Natural killer cell (primary cell): ENCODE data around the gene RPP38. TPM values are rescaled to one million over a fixed set of nuclear protein-coding genes. Genes with fewer than 3 reads are reported as not detected.

Experiments used
- ATAC-seq, 3 donors: fragments of 150-1000 bp in 2 of 3; fragments of 200-7000 bp in 1 of 3; cut with Tn5 transposase; 1 replicate in 1 of 3; 2 replicates in 2 of 3; pipeline ENCODE4 v1.10.0; 2021; ENCODE audit warnings: mild to moderate bottlenecking in 2 of 3, moderate library complexity in 2 of 3
- DNase-seq, 2 donors: peaks; one replicate each; pipeline versions ENCODE4 v3.0.0 to v3.0.0-alpha.2; 2013 to 2021; ENCODE audit warnings: mixed read lengths in 1 of 2
- H3K27ac ChIP-seq: one replicate; pipeline ENCODE4 v1.5.1; 2013; ENCODE audit warnings: mild to moderate bottlenecking, low read length
- H3K27me3 ChIP-seq: one replicate; pipeline ENCODE4 v1.6.1; 2013; ENCODE audit warnings: low read length; ENCODE audit not compliant: control insufficient read depth, insufficient read depth
- H3K36me3 ChIP-seq: one replicate; pipeline ENCODE4 v1.6.1; 2013; ENCODE audit warnings: low read length; ENCODE audit not compliant: control insufficient read depth, insufficient read depth
- H3K4me1 ChIP-seq: one replicate; pipeline ENCODE4 v1.6.1; 2013; ENCODE audit warnings: low read length; ENCODE audit not compliant: control insufficient read depth, insufficient read depth
- H3K4me3 ChIP-seq: one replicate; pipeline ENCODE4 v1.5.1; 2013; ENCODE audit warnings: low read length
- H3K9me3 ChIP-seq: one replicate; pipeline ENCODE4 v1.6.1; 2013; ENCODE audit warnings: low read length; ENCODE audit not compliant: control insufficient read depth, insufficient read depth
- H3K27ac Mint-ChIP-seq, 2 donors: one replicate each; pipeline ENCODE4 v1.8.0; 2022; ENCODE audit warnings: mild to moderate bottlenecking in 2 of 2, mixed read lengths in 2 of 2, moderate library complexity in 1 of 2
- H3K27me3 Mint-ChIP-seq, 2 donors: one replicate each; pipeline ENCODE4 v1.8.0; 2022; ENCODE audit warnings: low read depth in 2 of 2, mixed read lengths in 2 of 2
- H3K36me3 Mint-ChIP-seq: one replicate; pipeline ENCODE4 v1.8.0; 2022; ENCODE audit warnings: mixed read lengths
- H3K4me1 Mint-ChIP-seq, 2 donors: one replicate each; pipeline ENCODE4 v1.8.0; 2022; ENCODE audit warnings: mixed read lengths in 2 of 2
- H3K4me3 Mint-ChIP-seq: one replicate; pipeline ENCODE4 v1.8.0; 2022; ENCODE audit warnings: mild to moderate bottlenecking, moderate library complexity, mixed read lengths
- H3K9me3 Mint-ChIP-seq, 2 donors: one replicate each; pipeline ENCODE4 v1.8.0; 2022; ENCODE audit warnings: mixed read lengths in 2 of 2
- CTCF ChIP-seq: fragments of 200-600 bp; IDR thresholded peaks from one replicate; pipeline ENCODE4 v1.8.0; 2022; ENCODE audit warnings: antibody characterized with exemption
- WGBS: methylation state at CpG from one replicate; pipeline ENCODE4 v1.1.7; 2013; ENCODE audit warnings: missing lambda C conversion rate; ENCODE audit not compliant: insufficient coverage; 5-methylcytosine and 5-hydroxymethylcytosine counted together
- intact Hi-C: fragments of 100-400 bp; cut with micrococcal nuclease; formaldehyde crosslinking; loops from one replicate; pipeline ENCODE4 v1.14.2; 2022
- total RNA-seq, 4 donors: library from RNA; stranded (reverse); fragments of 120-200 nt in 1 of 4; gene quantifications; one replicate each; pipeline versions ENCODE4 v1.2.3 to v1.2.4, GENCODE V29; 2013 to 2022

Gene RPP38
- total RNA-seq, 3 donors from 2014 or later (not counting 1 experiment from before 2014, with no cell fraction given): 7.5 to 12.7 (median 8.4) TPM

- no peak overlapping the region for H3K27ac Mint-ChIP-seq
- no peaks in the 10 kb centered on the region for H3K27me3 ChIP-seq
- ATAC-seq (no peak), DNase-seq (no peak)
- H3K4me1 ChIP-seq: peaks cover 3% of the 10 kb centered on the region
- peaks cover 16 to 23% of the 10 kb centered on the region in 2 donors for H3K4me1 Mint-ChIP-seq
- H3K36me3 Mint-ChIP-seq: no peaks in the 10 kb centered on the region
- no peaks in the 10 kb centered on the region for H3K9me3 ChIP-seq
- no peaks in the 10 kb centered on the region for H3K9me3 Mint-ChIP-seq
- no peak overlapping the region for H3K27ac ChIP-seq
- WGBS: 90% methylated on average over 7 of the region's 7 CpGs
- no peaks in the 10 kb centered on the region for H3K27me3 Mint-ChIP-seq
- intact Hi-C loops: no loop called here
- no peak for TF ChIP-seq CTCF
- no peaks in the 10 kb centered on the region for H3K36me3 ChIP-seq
- no peak overlapping the region for H3K4me3 Mint-ChIP-seq
- no peak overlapping the region for H3K4me3 ChIP-seq
Measured at GRCh38 chr10:15146366-15146765, 49.2 kb downstream of the RPP38 start.

- no peak for TF ChIP-seq CTCF
- Mint-ChIP-seq H3K36me3 (no peaks in the 10 kb centered on the region), H3K4me3 (no peak overlapping the region), H3K9me3 (no peaks in the 10 kb centered on the region), H3K27me3 (no peaks in the 10 kb centered on the region), H3K4me1 (peaks cover 19 to 28% of the 10 kb centered on the region in 2 donors), H3K27ac (no peak overlapping the region)
- ATAC-seq: no peak
- no peaks in the 10 kb centered on the region for H3K27me3 ChIP-seq
- H3K4me3 ChIP-seq: no peak overlapping the region
- DNase-seq: no peak
- H3K36me3 ChIP-seq: no peaks in the 10 kb centered on the region
- intact Hi-C loops: no loop called here
- no CpG with 5 or more reads among the region's 4 CpGs for WGBS
- peaks cover 3% of the 10 kb centered on the region for H3K4me1 ChIP-seq
- no peaks in the 10 kb centered on the region for H3K9me3 ChIP-seq
- H3K27ac ChIP-seq: no peak overlapping the region
Measured at GRCh38 chr10:15147594-15148392, 50.6 kb downstream of the RPP38 start.

GRCh38 chr10:15149042-15149771 lies 52.1 kb downstream of the RPP38 start:
- no peak overlapping the region for H3K4me3 ChIP-seq
- ATAC-seq (no peak), DNase-seq (no peak)

More at GRCh38 chr10:15149042-15149771, 52.1 kb downstream of the RPP38 start:
- H3K27me3 Mint-ChIP-seq: no peaks in the 10 kb centered on the region
- no peaks in the 10 kb centered on the region for H3K9me3 ChIP-seq
- no peaks in the 10 kb centered on the region for H3K9me3 Mint-ChIP-seq
- H3K4me1 ChIP-seq: peaks cover 3% of the 10 kb centered on the region
- no peak overlapping the region for H3K27ac ChIP-seq
- intact Hi-C loops: no loop called here
- H3K4me3 Mint-ChIP-seq: no peak overlapping the region
- H3K27me3 ChIP-seq: no peaks in the 10 kb centered on the region
- H3K4me1 Mint-ChIP-seq: peaks cover 24 to 33% of the 10 kb centered on the region in 2 donors
- no peak overlapping the region for H3K27ac Mint-ChIP-seq
- no peak for TF ChIP-seq CTCF
- H3K36me3 Mint-ChIP-seq: no peaks in the 10 kb centered on the region
- H3K36me3 ChIP-seq: no peaks in the 10 kb centered on the region
- 96% methylated on average over 8 of the region's 10 CpGs for WGBS
